GM10847 (cell line): Measurements from ENCODE around the gene CACNA1H.

ENCODE experiments used
- POLR2A ChIP-seq: IDR thresholded peaks from 2 replicates; pipeline ENCODE4 v1.6.1; 2011; ENCODE audit not compliant: insufficient read length; ENCODE audit errors: extremely low read depth

CACNA1H gene

DNA sequence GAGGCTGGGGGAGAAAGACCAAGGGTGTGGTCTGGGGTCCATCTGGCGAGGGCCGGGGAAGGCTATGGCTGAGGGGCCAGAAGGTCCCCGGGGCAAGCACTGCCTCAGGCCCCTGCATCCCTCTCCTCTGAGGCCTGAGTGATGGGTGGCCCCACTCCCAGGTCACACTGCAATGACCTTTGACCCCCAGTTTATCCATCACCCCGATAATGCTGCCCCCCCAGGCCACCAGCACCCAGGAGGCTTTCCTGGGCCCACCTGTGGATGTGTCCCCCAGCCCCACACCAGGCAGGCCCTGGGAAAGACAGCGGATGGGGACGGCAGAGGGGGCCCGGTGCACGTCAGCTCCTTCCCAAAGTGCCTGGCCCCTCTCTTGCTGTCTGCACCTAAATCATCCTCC lies 22.5 kb upstream of the CACNA1H start:
- no peak for TF ChIP-seq POLR2A

- TF ChIP-seq POLR2A = no peak
These were observed 21.4 kb upstream of the CACNA1H start for GRCh38 chr16:1131378-1131994.

DNA sequence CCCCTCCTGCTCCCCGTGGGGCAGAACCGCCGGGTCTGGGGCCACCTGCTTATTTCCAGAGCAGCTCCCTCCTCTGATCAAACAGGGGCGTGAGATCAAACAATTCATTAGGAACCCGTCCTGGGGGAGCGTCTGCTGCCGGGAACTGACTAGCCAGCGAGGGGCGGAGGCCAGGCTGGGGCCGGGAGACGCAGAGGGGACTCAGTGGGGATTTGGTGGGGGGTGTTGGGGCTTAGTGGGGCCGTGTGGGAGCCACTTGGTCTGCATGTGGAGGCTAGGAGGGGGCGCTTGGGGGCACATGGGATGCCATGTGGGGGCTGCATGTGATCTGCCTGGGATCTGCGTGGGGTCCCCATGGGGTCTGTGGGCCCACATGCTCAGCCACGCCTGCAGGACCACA lies 20.5 kb upstream of the CACNA1H start:
- no peak for TF ChIP-seq POLR2A

GRCh38 chr16:1133271-1133670 lies 19.6 kb upstream of the CACNA1H start:
- TF ChIP-seq POLR2A = no peak

GRCh38 chr16:1133810-1134520 lies 18.9 kb upstream of the CACNA1H start:
- no peak for TF ChIP-seq POLR2A

DNA sequence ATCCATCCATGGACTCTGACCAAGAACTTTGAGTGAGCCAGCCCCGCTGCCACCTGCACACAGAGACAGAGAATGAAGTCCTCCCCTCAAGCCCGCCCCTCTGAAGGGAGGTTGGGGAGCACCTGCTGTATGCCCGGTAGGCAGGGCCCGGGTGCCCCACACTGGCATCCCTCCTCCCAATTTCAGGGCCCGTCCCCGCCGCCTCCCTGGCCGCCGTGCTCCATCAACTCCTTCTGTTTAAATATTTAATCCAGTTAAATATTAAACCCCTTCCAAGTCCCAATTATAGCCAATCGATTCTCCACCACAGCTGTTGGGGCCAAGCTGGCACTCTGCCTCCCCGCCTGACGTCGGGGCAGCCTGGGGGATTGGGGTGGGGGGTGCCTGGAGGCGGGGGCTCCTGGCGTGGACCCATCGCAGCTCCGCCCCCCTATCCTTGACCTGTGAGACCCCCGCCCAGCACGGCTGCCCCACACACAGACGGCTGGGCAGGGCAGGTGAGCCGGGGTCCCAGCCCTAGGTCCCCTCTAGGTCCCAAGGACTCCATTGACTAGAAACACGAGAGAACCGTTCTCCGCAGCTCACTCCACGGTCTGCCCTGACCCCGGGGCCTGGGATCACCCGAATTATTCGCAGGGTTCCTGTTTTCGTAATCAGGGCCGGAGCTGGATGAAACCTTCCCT lies 18.0 kb upstream of the CACNA1H start:
- TF ChIP-seq POLR2A = no peak

GRCh38 chr16:1135459-1135825 lies 17.5 kb upstream of the CACNA1H start:
- TF ChIP-seq POLR2A = no peak

DNA sequence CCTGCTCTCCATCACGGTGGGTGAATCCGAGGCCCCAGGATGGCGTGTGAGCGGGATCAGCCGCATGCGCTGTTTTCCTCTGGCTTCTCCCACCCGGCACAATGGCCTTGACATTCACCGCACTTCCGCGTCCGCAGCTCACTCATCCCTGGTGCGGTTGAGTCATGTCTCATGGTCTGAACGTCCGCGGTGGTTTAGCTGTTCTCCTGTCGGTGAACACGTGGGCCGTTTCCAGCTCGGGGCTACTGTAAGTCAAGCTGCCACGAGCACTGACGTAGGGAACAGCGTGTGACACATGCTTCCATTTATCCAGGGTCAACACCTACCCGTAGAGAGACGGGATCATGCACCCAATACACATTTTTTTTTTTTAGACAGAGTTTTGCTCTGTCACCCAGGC lies 15.3 kb upstream of the CACNA1H start:
- TF ChIP-seq POLR2A = no peak

- no peak for TF ChIP-seq POLR2A
These were observed 12.2 kb upstream of the CACNA1H start for GRCh38 chr16:1140582-1141162.

- no peak for TF ChIP-seq POLR2A
These were observed 11.7 kb upstream of the CACNA1H start for GRCh38 chr16:1141191-1141590.

GRCh38 chr16:1141716-1142115 lies 11.2 kb upstream of the CACNA1H start:
- no peak for TF ChIP-seq POLR2A

- no peak for TF ChIP-seq POLR2A
These were observed 10.0 kb upstream of the CACNA1H start for GRCh38 chr16:1142911-1143310.

DNA sequence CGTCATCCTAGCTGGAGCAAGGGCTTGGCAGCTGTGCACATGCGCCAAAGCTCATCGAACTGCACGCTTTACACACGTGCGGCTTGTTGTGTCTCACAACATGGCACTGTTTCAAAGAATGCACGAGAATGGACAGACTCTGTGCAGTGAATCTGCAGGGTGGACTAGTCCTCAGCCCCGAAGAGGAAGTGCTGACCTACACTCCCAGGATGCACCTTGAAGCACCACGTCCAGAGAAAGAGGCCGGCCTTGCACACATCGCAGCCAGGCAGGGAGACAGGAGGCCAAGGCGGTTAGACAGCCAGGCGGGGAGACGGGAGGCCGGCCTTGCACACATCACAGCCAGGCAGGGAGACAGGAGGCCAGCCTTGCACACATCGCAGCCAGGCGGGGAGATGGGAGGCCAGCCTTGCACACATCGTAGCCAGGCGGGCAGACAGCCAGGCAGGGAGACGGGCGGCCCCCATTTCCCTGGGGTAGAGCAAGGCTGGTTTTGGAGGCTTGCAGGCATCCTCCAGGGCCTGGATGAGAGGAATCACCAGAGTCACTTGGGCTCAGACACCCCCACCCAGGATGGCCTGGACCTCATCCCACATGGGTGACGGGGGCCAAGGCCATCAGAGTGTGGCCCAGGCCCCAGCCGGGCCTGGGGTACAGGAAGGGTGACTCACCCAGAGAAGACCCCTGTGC lies 9.0 kb upstream of the CACNA1H start:
- no peak for TF ChIP-seq POLR2A

DNA sequence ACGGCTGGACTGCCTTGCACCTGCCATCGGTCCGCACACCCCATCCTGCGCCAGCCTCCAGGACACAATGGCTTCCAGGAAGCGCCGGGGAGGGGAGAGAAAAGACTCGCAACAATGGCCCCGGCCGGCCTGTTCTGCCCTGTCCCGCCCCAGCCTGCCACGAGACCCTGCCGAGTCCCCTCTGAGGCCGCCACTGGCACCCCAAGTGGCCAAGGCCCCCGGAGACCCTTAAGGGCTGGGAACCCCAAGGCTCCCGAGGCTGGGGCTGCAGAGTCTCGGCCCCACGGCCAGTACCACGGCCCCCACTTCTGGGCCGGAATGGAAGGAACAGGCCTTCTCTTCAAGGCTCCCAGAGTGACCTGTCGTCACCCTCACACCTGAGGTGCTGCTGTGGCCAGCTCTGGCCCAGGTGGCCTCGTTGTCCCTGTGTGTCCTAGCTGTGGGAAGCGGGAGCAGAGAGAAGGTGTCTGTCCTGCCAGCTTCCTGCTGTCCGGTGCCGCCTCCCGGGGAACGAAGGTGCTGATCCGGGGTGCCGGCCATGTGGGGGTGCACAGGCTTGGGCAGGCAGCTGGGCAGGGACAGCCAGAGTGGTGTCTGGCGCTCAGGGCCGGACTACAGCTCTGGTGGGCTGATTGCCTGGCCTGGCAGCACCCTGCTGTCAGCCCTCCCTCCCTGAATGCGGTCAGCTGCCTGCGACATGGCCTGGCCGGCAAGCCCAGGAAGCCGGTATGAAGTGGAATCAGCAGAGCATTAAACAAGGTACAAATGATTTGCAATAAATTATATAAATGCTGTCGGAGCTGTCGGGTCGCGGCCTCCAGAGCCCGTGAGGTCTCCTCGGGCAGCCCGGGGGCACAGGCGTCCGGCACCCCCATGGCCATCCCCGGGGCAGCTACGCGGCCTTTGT lies 8.2 kb upstream of the CACNA1H start:
- TF ChIP-seq POLR2A = no peak
